HG03469 (cell line): Measurements from ENCODE around the gene ITCH.

Experiments used
- ATAC-seq: cut with Tn5 transposase; IDR thresholded peaks from one replicate; pipeline ENCODE4 v1.9.1; 2021; ENCODE audit warnings: mild to moderate bottlenecking, moderate library complexity, moderate number of reproducible peaks; ENCODE audit not compliant: unreplicated experiment

Gene ITCH

GRCh38 chr20:34544109-34544796 is 181.2 kb downstream of the ITCH start:
- no peak for ATAC-seq

GRCh38 chr20:34546751-34547181 is 183.7 kb downstream of the ITCH start:
- no peak for ATAC-seq

- no peak for ATAC-seq
Measured at GRCh38 chr20:34547844-34548613, 185.0 kb downstream of the ITCH start.

- no peak for ATAC-seq
Measured at GRCh38 chr20:34549291-34549928, 186.3 kb downstream of the ITCH start.

- no peak for ATAC-seq
Measured at GRCh38 chr20:34549929-34550305, 186.8 kb downstream of the ITCH start.

GRCh38 chr20:34552569-34552968 is 189.5 kb downstream of the ITCH start:
- ATAC-seq = no peak

GRCh38 chr20:34553366-34553867 is 190.3 kb downstream of the ITCH start:
- no peak for ATAC-seq

GRCh38 chr20:34557936-34558319 is 194.9 kb downstream of the ITCH start:
- no peak for ATAC-seq

- ATAC-seq = no peak
Measured at GRCh38 chr20:34558320-34559218, 195.5 kb downstream of the ITCH start, which contains the start of gene MAP1LC3A. TSS of gene MAP1LC3A (plus strand) at chr20:34558718. CDS start at chr20:34558869, 151 bp downstream.

- ATAC-seq = no peak
Measured at GRCh38 chr20:34559311-34560140, 196.5 kb downstream of the ITCH start.

- ATAC-seq = no peak
Measured at GRCh38 chr20:34560141-34560523, 197.1 kb downstream of the ITCH start.

GRCh38 chr20:34560614-34561013 is 197.5 kb downstream of the ITCH start:
- no peak for ATAC-seq
